Activated T-cell treated with anti-CD3 and anti-CD28 coated beads, Interleukin-2, amount 50 U/mL, for 72 hours (primary cell): ENCODE measurements around the gene PAX7. TPM values are rescaled to one million over a fixed set of nuclear protein-coding genes. Genes with fewer than 3 reads are reported as not detected.

ENCODE experiments used
- ATAC-seq, 2 donors: fragments of 150-1000 bp; cut with Tn5 transposase; replicated peaks in 1 of 2; 2 replicates each; pipeline ENCODE4 v1.10.0; 2021; ENCODE audit warnings: moderate library complexity in 2 of 2, mild to moderate bottlenecking in 1 of 2
- DNase-seq, 2 donors: peaks; one replicate each; pipeline ENCODE4 v3.0.0; 2021 to 2022; ENCODE audit warnings: mixed read lengths in 1 of 2
- H3K27ac Mint-ChIP-seq: one replicate; pipeline ENCODE4 v1.8.0; 2022; ENCODE audit warnings: mild to moderate bottlenecking, moderate library complexity, mixed read lengths
- H3K27me3 Mint-ChIP-seq: one replicate; pipeline ENCODE4 v1.8.0; 2022; ENCODE audit warnings: low read depth, mixed read lengths
- H3K36me3 Mint-ChIP-seq, 2 donors: one replicate each; pipeline ENCODE4 v1.8.0; 2022; ENCODE audit warnings: mixed read lengths in 2 of 2, mild to moderate bottlenecking in 1 of 2; ENCODE audit not compliant: insufficient read depth in 2 of 2
- H3K4me1 Mint-ChIP-seq: one replicate; pipeline ENCODE4 v1.8.0; 2022; ENCODE audit warnings: low read depth, mixed read lengths
- H3K4me3 Mint-ChIP-seq, 2 donors: one replicate each; pipeline ENCODE4 v1.8.0; 2022; ENCODE audit warnings: mild to moderate bottlenecking in 2 of 2, mixed read lengths in 2 of 2, moderate library complexity in 2 of 2
- H3K9me3 Mint-ChIP-seq, 2 donors: one replicate each; pipeline ENCODE4 v1.8.0; 2022; ENCODE audit warnings: mixed read lengths in 2 of 2
- total RNA-seq, 2 donors: library from RNA; stranded (reverse); gene quantifications; one replicate each; pipeline ENCODE4 v1.2.3, GENCODE V29; 2022

Gene PAX7
- total RNA-seq, 2 donors from 2014 or later, result not detected

- Mint-ChIP-seq H3K36me3 (no peaks in the 10 kb centered on the region), H3K27ac (no peak overlapping the region), H3K4me1 (no peaks in the 10 kb centered on the region), H3K27me3 (peaks cover 36% of the 10 kb centered on the region), H3K9me3 (no peaks in the 10 kb centered on the region), H3K4me3 (no peak overlapping the region)
- DNase-seq, result no peak
- no peak for ATAC-seq
These were observed 138.5 kb downstream of the PAX7 start for GRCh38 chr1:18769140-18769539.

- Mint-ChIP-seq H3K36me3 (no peaks in the 10 kb centered on the region), H3K9me3 (no peaks in the 10 kb centered on the region), H3K27ac (no peak overlapping the region), H3K27me3 (peaks cover 29% of the 10 kb centered on the region), H3K4me1 (no peaks in the 10 kb centered on the region), H3K4me3 (no peak overlapping the region)
- DNase-seq (no peak), ATAC-seq (no peak)
These were observed 140.2 kb downstream of the PAX7 start for GRCh38 chr1:18770799-18771198.

GRCh38 chr1:18773753-18774152, 143.1 kb downstream of the PAX7 start:
- DNase-seq (no peak), ATAC-seq (no peak)
- Mint-ChIP-seq H3K4me3 (no peak overlapping the region), H3K27ac (no peak overlapping the region), H3K36me3 (no peaks in the 10 kb centered on the region), H3K9me3 (no peaks in the 10 kb centered on the region), H3K4me1 (no peaks in the 10 kb centered on the region), H3K27me3 (peaks cover 50% of the 10 kb centered on the region)

GRCh38 chr1:18775341-18775740, 144.7 kb downstream of the PAX7 start:
- ATAC-seq, result no peak
- H3K4me1 Mint-ChIP-seq, result no peaks in the 10 kb centered on the region
- no peak overlapping the region for H3K4me3 Mint-ChIP-seq
- H3K36me3 Mint-ChIP-seq, result no peaks in the 10 kb centered on the region
- H3K9me3 Mint-ChIP-seq, result no peaks in the 10 kb centered on the region
- no peak overlapping the region for H3K27ac Mint-ChIP-seq
- no peak for DNase-seq
- H3K27me3 Mint-ChIP-seq, result peaks cover 43% of the 10 kb centered on the region

- Mint-ChIP-seq H3K27me3 (peaks cover 39% of the 10 kb centered on the region), H3K36me3 (no peaks in the 10 kb centered on the region), H3K9me3 (no peaks in the 10 kb centered on the region), H3K4me1 (no peaks in the 10 kb centered on the region), H3K4me3 (no peak overlapping the region), H3K27ac (no peak overlapping the region)
- DNase-seq (no peak), ATAC-seq (no peak)
These were observed 146.1 kb downstream of the PAX7 start for GRCh38 chr1:18776777-18777176.

- Mint-ChIP-seq H3K4me3 (no peak overlapping the region), H3K27me3 (peaks cover 37% of the 10 kb centered on the region), H3K9me3 (no peaks in the 10 kb centered on the region), H3K36me3 (no peaks in the 10 kb centered on the region), H3K4me1 (no peaks in the 10 kb centered on the region), H3K27ac (no peak overlapping the region)
- ATAC-seq (no peak), DNase-seq (no peak)
These were observed 147.8 kb downstream of the PAX7 start for GRCh38 chr1:18778437-18778836.

GRCh38 chr1:18781031-18781430, 150.4 kb downstream of the PAX7 start:
- Mint-ChIP-seq H3K9me3 (no peaks in the 10 kb centered on the region), H3K27ac (no peak overlapping the region), H3K4me1 (no peaks in the 10 kb centered on the region), H3K4me3 (no peak overlapping the region), H3K36me3 (no peaks in the 10 kb centered on the region), H3K27me3 (peaks cover 40% of the 10 kb centered on the region)
- ATAC-seq, result no peak
- no peak for DNase-seq

- Mint-ChIP-seq H3K9me3 (no peaks in the 10 kb centered on the region), H3K27me3 (peaks cover 33% of the 10 kb centered on the region), H3K36me3 (no peaks in the 10 kb centered on the region), H3K4me1 (no peaks in the 10 kb centered on the region), H3K27ac (no peak overlapping the region), H3K4me3 (no peak overlapping the region)
- ATAC-seq, result no peak
- no peak for DNase-seq
These were observed 153.2 kb downstream of the PAX7 start for GRCh38 chr1:18783705-18784481.

- H3K27ac Mint-ChIP-seq, result no peak overlapping the region
- DNase-seq (no peak), ATAC-seq (no peak)
- H3K27me3 Mint-ChIP-seq, result peaks cover 31% of the 10 kb centered on the region
- H3K4me3 Mint-ChIP-seq, result no peak overlapping the region
- H3K9me3 Mint-ChIP-seq, result no peaks in the 10 kb centered on the region
- H3K36me3 Mint-ChIP-seq, result no peaks in the 10 kb centered on the region
- no peaks in the 10 kb centered on the region for H3K4me1 Mint-ChIP-seq
These were observed 153.8 kb downstream of the PAX7 start for GRCh38 chr1:18784482-18784831.

GRCh38 chr1:18786149-18786548, 155.5 kb downstream of the PAX7 start:
- no peaks in the 10 kb centered on the region for H3K4me1 Mint-ChIP-seq
- H3K9me3 Mint-ChIP-seq, result no peaks in the 10 kb centered on the region
- no peak for ATAC-seq
- no peak overlapping the region for H3K4me3 Mint-ChIP-seq
- no peak for DNase-seq
- no peak overlapping the region for H3K27ac Mint-ChIP-seq
- peaks cover 46% of the 10 kb centered on the region for H3K27me3 Mint-ChIP-seq
- H3K36me3 Mint-ChIP-seq, result no peaks in the 10 kb centered on the region

GRCh38 chr1:18787825-18788385, 157.3 kb downstream of the PAX7 start:
- Mint-ChIP-seq H3K27ac (no peak overlapping the region), H3K9me3 (peaks cover 0 to 2% of the 10 kb centered on the region in 2 donors), H3K4me1 (no peaks in the 10 kb centered on the region), H3K27me3 (peaks cover 61% of the 10 kb centered on the region), H3K4me3 (no peak overlapping the region), H3K36me3 (no peaks in the 10 kb centered on the region)
- ATAC-seq (no peak), DNase-seq (no peak)

GRCh38 chr1:18789246-18789645, 158.6 kb downstream of the PAX7 start:
- DNase-seq, result no peak
- H3K4me1 Mint-ChIP-seq, result no peaks in the 10 kb centered on the region

GRCh38 chr1:18792747-18793146, 162.1 kb downstream of the PAX7 start:
- Mint-ChIP-seq H3K27ac (no peak overlapping the region), H3K9me3 (peaks cover 0 to 2% of the 10 kb centered on the region in 2 donors), H3K27me3 (peaks cover 51% of the 10 kb centered on the region), H3K4me3 (no peak overlapping the region), H3K36me3 (no peaks in the 10 kb centered on the region), H3K4me1 (no peaks in the 10 kb centered on the region)
- ATAC-seq (no peak), DNase-seq (no peak)

More at GRCh38 chr1:18789246-18789645, 158.6 kb downstream of the PAX7 start:
- peaks cover 0 to 2% of the 10 kb centered on the region in 2 donors for H3K9me3 Mint-ChIP-seq
- H3K36me3 Mint-ChIP-seq, result no peaks in the 10 kb centered on the region
- peaks cover 61% of the 10 kb centered on the region for H3K27me3 Mint-ChIP-seq
- no peak for ATAC-seq
- H3K4me3 Mint-ChIP-seq, result no peak overlapping the region
- no peak overlapping the region for H3K27ac Mint-ChIP-seq

GRCh38 chr1:18793164-18793563, 162.5 kb downstream of the PAX7 start:
- Mint-ChIP-seq H3K27me3 (peaks cover 51% of the 10 kb centered on the region), H3K4me3 (no peak overlapping the region), H3K9me3 (peaks cover 0 to 2% of the 10 kb centered on the region in 2 donors), H3K4me1 (no peaks in the 10 kb centered on the region), H3K36me3 (no peaks in the 10 kb centered on the region), H3K27ac (no peak overlapping the region)
- no peak for DNase-seq
- ATAC-seq, result no peak
